SW480 (cell line): ENCODE results near the gene IKZF1.

ENCODE experiments used
- DNase-seq: peaks from one replicate; pipeline ENCODE4 v3.0.0-alpha.2; 2016; ENCODE audit warnings: low spot score

IKZF1 gene

GRCh38 chr7:50283731-50284130 lies 20.8 kb upstream of the IKZF1 start:
- DNase-seq: no peak

- no peak for DNase-seq
Observed at GRCh38 chr7:50284296-50284695, 20.2 kb upstream of the IKZF1 start.

- DNase-seq: no peak
Observed at GRCh38 chr7:50285269-50285668, 19.2 kb upstream of the IKZF1 start.

DNA sequence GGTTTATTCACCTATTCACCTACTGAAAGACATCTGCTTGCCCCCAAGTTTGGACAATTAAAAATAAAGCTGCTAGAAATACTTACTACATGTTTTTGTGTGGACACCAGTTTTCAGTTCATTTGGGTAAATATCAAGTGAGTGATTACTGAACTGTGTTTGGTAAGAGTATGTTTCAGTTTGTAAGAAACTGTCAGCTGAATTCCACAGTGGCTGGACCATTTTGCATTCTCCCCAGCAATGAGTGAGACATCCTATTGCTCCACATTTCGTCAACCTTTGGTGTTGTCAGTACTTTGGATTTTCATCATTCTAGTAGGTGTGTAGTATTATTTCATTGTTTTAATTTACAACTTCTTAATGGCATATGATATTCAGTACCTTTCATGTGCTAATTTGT lies 17.4 kb upstream of the IKZF1 start:
- no peak for DNase-seq

DNA sequence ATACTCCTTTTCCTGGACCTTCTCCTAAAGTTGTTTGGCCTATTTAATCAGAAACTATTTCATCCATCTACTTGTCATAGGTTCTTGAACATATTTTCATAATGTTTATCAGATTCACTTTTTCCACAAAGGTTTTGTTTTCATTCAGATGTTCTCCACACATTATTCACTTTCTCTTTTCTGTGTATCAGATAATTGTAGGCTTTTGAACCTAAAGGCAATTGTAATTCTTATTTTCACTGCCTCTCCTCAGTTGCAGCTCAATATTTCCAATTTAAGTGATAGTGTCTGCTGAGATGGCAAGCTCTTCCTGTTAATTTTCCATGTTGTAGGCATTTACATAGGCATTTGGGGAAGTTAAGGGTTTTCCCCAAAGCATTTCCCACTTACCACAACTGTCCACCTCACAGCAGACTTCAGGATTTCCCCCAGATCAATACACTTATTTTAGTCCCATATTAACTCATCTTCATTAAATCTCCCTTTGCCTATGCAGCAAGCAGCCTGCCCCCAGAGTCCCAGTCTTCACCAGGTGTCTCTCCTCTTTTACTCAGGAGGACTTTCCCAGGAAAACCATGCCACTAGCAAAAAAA lies 12.3 kb upstream of the IKZF1 start:
- DNase-seq: no peak

- DNase-seq: no peak
Observed at GRCh38 chr7:50292763-50293162, 11.8 kb upstream of the IKZF1 start.

GRCh38 chr7:50293509-50294179 lies 10.9 kb upstream of the IKZF1 start:
- no peak for DNase-seq

GRCh38 chr7:50295133-50295532 lies 9.4 kb upstream of the IKZF1 start:
- no peak for DNase-seq

DNA sequence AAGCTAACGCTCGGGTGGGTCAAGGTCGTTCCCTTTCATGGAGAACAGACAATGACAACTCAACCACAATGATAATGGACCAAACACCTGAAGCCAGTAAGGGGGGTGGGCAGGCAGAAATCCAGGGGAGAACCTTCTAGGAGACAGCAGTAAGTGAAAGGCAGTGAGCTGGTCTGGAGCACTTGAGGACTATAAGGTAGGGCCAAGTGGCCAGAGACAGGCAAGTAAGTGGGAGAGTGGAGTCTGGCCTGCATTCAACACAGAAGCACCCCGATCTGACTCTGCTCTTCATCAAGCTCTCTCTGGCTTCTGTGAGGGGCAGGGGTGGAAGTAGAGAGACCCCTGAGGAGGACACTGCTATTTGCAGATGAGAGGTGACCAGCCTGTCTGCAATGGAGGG lies 7.7 kb upstream of the IKZF1 start:
- DNase-seq: no peak

- DNase-seq: no peak
Observed at GRCh38 chr7:50298811-50299562, 5.5 kb upstream of the IKZF1 start.

DNA sequence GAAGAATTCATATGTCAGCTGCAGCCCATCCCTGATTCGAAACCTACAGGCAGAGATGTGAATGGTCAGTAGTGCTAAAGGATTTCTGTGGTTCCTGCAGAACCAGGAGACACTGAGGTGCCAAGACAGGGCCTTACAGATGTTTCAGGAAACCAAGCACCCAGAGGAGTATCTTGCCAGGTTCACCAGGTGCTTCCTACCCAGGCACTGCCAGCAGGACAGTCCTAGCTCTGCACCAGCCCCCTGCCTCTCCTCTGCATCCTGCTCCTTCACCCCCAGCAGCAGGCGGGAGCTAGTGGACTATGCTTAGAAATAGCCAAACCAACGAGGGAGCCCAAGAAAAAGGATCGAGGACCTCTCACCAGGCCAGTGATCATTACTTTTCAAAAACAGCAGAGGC lies 4.2 kb upstream of the IKZF1 start:
- DNase-seq: no peak

- no peak for DNase-seq
Observed at GRCh38 chr7:50302486-50303334, 1.8 kb upstream of the IKZF1 start.

DNA sequence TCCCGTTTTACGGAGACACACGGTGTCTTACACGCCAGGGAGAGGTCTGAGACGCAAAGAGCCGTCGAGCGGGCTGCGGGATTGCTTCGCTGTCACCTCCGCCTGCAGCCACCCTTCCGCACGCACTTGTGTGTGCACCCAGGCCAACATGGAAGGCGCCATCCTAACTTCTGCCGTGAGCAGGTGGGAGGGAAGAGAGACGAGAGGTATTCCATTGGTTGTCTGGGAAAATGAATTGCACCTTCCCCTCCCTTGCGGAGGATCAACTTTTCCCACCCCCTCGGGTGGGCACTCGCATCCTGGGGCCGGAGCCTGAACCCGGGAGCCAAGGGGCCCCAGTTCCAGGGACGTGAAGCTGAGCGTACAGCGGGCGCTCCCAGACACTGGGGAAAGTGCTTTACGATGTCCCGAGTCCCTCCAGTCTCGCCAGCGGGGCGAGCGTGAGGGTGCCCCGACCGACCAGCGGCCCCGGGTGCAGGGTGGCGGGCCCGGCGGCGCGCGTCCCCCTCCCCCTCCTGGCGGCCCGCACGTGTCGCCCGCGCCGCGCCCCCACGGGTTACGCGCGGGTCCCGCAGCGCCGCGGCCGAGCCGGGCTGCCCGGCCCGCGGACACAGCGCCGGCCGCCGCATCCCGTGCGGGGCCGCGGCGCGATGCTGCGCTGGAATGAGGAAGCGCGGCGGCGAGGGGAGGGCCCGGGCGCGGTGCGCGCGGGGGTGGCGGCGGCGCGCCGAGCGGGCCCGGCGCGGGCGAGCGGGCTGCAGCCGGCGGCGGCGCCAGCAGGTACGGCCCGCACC lies 984 bp upstream of the IKZF1 start:
- no peak for DNase-seq

DNA sequence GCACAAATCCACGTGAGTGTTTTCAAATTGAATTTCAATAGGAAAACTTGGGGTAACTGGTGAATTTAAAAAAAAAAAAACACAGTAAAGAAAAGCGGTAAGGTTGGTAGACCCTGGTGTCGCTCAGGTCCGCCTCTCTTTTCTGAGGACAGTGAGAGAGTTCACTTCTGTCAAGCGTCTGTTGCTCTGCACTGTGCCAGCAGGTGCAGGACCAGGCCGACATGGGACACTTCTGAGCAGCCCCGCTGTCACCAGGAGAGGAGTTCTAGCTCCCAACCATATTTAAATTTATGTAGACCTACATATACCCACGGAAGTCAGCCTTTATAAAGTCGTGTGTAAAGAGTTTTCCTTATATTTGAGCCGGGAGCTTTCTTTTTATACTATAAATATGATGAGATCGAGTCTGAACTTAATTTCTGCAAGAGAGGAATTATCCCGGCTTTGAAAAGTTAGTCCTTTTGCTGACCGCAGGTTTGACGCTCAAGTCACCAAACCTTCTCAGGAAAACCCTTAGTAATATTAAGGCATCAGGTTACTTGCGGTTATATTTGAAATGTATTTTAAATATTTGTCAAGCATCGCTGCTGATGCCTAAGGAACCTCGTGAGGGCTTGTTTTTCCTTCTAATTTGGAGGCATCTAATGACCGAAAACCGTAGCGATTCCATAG lies 531 bp downstream of the IKZF1 start:
- no peak for DNase-seq

DNA sequence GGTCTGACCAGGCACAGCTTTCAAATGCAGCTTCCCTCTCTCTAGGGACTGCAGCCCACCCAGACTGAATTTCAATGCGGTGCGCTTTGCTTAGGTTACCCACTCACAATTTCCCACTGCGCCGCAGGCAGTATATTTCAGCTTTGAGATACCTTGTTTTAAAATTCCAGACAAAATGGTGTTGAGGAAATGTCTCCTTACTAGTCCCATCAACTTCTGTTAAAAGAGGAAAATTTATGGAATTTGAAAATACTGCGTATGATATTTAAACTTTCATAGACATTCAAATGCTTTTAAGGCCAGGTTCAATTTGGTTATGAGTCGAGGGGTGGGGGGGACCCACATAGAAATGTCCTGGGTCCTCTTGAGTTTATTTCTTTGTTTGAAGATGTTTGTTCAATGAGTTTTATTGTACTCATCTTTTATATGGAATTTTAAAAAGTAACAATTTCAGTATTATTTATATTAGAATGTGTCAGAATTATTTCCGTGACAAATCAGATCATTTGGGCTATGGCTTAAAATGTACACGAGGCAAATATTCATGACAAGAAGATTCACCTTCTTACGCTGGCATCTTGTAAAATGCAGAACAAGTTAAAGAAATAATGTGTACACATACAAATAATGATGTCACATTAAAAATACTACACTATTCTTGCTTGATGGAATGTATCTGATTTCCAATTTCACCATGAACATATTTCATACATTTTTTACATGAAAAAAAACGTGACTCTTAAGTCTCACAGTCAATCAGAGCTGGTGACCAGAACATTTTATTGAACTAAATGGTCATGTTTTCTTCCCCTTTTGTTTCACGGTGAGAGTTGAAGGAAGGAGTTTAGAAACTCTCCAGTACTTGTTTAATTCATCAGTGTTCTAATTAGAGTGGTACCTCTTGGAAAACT lies 1.3 kb downstream of the IKZF1 start:
- DNase-seq: no peak

- DNase-seq: no peak
Observed at GRCh38 chr7:50306494-50307367, 2.2 kb downstream of the IKZF1 start.

- no peak for DNase-seq
Observed at GRCh38 chr7:50307368-50308032, 3.0 kb downstream of the IKZF1 start.

GRCh38 chr7:50308203-50308531 lies 3.7 kb downstream of the IKZF1 start:
- DNase-seq: no peak
